Activated T-cell treated with anti-CD3 and anti-CD28 coated beads, Interleukin-2, amount 50 U/mL, for 24 hours (primary cell): ENCODE data around the gene BORA.

Experiments used
- DNase-seq: peaks from one replicate; pipeline ENCODE4 v3.0.0-alpha.2; 2020
- H3K27ac Mint-ChIP-seq: 2 replicates; pipeline ENCODE4 v1.8.0; 2020; ENCODE audit warnings: mild to moderate bottlenecking, mixed read lengths
- H3K27me3 Mint-ChIP-seq: 2 replicates; pipeline ENCODE4 v1.8.0; 2020; ENCODE audit warnings: mixed read lengths
- H3K36me3 Mint-ChIP-seq: 2 replicates; pipeline ENCODE4 v1.8.0; 2020; ENCODE audit warnings: low read depth, mixed read lengths
- H3K4me1 Mint-ChIP-seq: 2 replicates; pipeline ENCODE4 v1.8.0; 2020; ENCODE audit warnings: low read depth, mixed read lengths
- H3K4me3 Mint-ChIP-seq: 2 replicates; pipeline ENCODE4 v1.8.0; 2020; ENCODE audit warnings: mild to moderate bottlenecking, moderate library complexity, mixed read lengths
- H3K9me3 Mint-ChIP-seq: 2 replicates; pipeline ENCODE4 v1.8.0; 2020; ENCODE audit warnings: mixed read lengths

BORA gene

DNA sequence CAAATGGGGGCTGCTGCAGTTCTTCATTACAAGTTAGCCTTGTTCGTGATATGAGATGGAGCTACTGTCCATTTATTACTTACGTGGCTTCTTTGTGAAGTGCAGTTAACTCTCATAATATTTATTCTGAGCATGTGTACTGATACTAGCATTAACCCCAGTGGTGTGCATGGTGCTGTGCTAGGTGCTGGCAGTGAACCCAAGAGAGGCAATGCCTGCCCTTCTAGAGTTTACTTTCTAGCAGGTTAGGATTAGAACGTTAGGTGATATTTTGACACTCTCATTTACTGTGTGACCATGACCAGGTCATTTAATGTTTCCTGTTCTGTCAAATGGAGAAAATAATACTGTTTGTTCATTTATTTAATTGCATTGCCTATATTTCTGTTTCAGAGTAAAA, 71.1 kb downstream of the BORA start:
- no peak overlapping the region for H3K27ac Mint-ChIP-seq
- H3K4me3 Mint-ChIP-seq = no peak overlapping the region
- H3K9me3 Mint-ChIP-seq = peaks cover 4% of the 10 kb centered on the region
- H3K27me3 Mint-ChIP-seq = no peaks in the 10 kb centered on the region
- DNase-seq = no peak
- peaks cover 89% of the 10 kb centered on the region for H3K36me3 Mint-ChIP-seq
- peaks cover 18% of the 10 kb centered on the region for H3K4me1 Mint-ChIP-seq

DNA sequence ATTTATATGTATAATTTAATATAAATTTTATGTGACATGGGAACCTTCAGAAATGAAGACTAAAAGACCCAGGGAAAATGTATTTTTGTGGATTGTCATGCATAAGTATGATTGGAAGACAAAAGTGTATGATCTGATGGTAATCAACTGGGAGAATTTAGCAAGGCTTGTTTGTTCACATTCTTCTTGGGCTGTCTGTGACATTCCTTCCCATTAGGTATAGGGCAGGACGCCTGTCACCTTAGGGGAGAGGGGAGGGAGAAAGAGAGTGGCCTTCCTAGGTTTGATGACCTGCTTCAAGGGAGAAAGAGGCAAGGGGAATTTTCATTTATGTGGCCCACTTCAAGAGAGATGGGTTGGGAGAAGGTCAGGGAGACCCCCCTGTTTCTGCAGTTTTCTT, 76.6 kb downstream of the BORA start:
- Mint-ChIP-seq H3K9me3 (no peaks in the 10 kb centered on the region), H3K27ac (peak overlapping the region; percentile 70), H3K4me3 (no peak overlapping the region), H3K36me3 (peaks cover 84% of the 10 kb centered on the region), H3K27me3 (no peaks in the 10 kb centered on the region), H3K4me1 (peaks cover 13% of the 10 kb centered on the region)
- no peak for DNase-seq
